Astrocyte of the hippocampus (primary cell): ENCODE results near the gene PIP5K1B.
"Not testable (repeated sequence)": the region's sequence is repeated elsewhere in the genome, so short reads cannot be mapped to it uniquely, and the experiment has no call there.

Source experiments
- DNase-seq: peaks from one replicate; pipeline ENCODE4 v3.0.0; 2011; ENCODE audit warnings: low read depth, low spot score

PIP5K1B gene

GRCh38 chr9:68704814-68705530 lies at the start of gene PIP5K1B:
TSS of gene PIP5K1B (plus strand) at chr9:68705240. CDS start at chr9:68822615, 117,375 bp downstream.
- peak; percentile 79 for DNase-seq

GRCh38 chr9:68664036-68664435 lies 41.0 kb upstream of the PIP5K1B start:
- no peak for DNase-seq

GRCh38 chr9:68668127-68668526 lies 36.9 kb upstream of the PIP5K1B start:
- no peak for DNase-seq

GRCh38 chr9:68669218-68669617 lies 35.8 kb upstream of the PIP5K1B start:
- no peak for DNase-seq

- DNase-seq, result no peak
These were observed 32.8 kb upstream of the PIP5K1B start for GRCh38 chr9:68672215-68672614.

GRCh38 chr9:68672625-68673024 lies 32.4 kb upstream of the PIP5K1B start:
- DNase-seq, result no peak

- no peak for DNase-seq
These were observed 26.6 kb upstream of the PIP5K1B start for GRCh38 chr9:68678430-68678829.

GRCh38 chr9:68683433-68683832 lies 21.6 kb upstream of the PIP5K1B start:
- no peak for DNase-seq

- no peak for DNase-seq
These were observed 19.8 kb upstream of the PIP5K1B start for GRCh38 chr9:68685213-68685612.

GRCh38 chr9:68685770-68686169 lies 19.3 kb upstream of the PIP5K1B start:
- DNase-seq, result no peak

GRCh38 chr9:68690088-68690487 lies 15.0 kb upstream of the PIP5K1B start:
- DNase-seq, result peak; percentile 27

GRCh38 chr9:68692519-68692918 lies 12.5 kb upstream of the PIP5K1B start:
- no peak for DNase-seq

GRCh38 chr9:68694125-68694524 lies 10.9 kb upstream of the PIP5K1B start:
- no peak for DNase-seq

GRCh38 chr9:68697851-68698250 lies 7.2 kb upstream of the PIP5K1B start:
- no peak for DNase-seq

GRCh38 chr9:68698943-68699509 lies 6.0 kb upstream of the PIP5K1B start:
- DNase-seq, result no peak

- not testable (repeated sequence) for DNase-seq
These were observed 5.4 kb upstream of the PIP5K1B start for GRCh38 chr9:68699625-68700024.

GRCh38 chr9:68702493-68702892 lies 2.5 kb upstream of the PIP5K1B start:
- DNase-seq, result no peak

GRCh38 chr9:68703672-68704071 lies 1.4 kb upstream of the PIP5K1B start:
- DNase-seq, result no peak

- no peak for DNase-seq
These were observed 584 bp upstream of the PIP5K1B start for GRCh38 chr9:68704498-68704813.

GRCh38 chr9:68705531-68706362 lies 707 bp downstream of the PIP5K1B start:
- peak; percentile 33 for DNase-seq

GRCh38 chr9:68706363-68707201 lies 1.5 kb downstream of the PIP5K1B start:
- no peak for DNase-seq
